Measurements from ENCODE around the gene ANKUB1.

The ANKUB1 gene

GRCh38 chr3:149752788-149753136, 39.6 kb downstream of the ANKUB1 start:
- no peak for DNase-seq

GRCh38 chr3:149752051-149752787, 40.1 kb downstream of the ANKUB1 start, which contains the start of gene COMMD2:
TSS of gene COMMD2 (minus strand) at chr3:149752489. CDS start at chr3:149752444, 45 bp downstream.
- peak; percentile 90 for DNase-seq

DNA sequence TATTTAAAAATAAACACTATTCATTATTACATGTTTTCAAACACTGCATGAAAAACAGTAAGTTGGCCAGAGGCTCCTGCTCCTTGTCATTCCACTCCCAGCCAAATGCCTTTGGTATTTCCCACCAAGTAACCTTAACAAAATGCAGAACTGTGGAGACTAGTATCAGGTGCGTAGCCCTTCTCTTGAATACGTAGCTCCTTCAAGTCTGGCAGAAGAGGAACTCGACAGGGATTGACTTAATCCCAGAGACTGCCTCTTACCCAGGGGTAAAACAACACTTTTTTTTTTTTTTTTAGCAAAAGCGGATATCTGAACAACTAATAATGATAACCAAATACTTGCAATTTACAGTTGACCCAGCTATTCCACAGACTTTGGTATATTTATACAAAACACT, 40.8 kb downstream of the ANKUB1 start:
- DNase-seq: no peak

GRCh38 chr3:149744606-149745005, 47.7 kb downstream of the ANKUB1 start:
- no peak for DNase-seq

DNA sequence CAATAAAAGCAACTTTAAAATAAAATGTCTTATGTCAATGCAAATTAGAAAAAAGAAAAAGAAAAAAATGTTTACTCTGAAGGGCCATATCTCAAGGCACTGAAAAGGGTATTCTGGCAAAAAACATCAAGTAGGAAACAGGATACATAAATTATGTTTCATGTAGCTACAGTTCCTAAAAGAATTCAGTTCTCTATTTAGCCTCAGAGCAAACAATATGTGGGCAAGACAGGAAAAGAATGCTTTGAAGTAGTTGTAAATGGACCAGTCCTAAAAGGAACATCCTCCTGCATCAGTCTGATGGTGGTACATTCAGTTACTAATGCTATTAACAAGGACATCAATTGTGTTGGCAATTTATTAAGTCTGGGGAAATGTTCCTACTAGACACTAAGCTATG, 48.2 kb downstream of the ANKUB1 start:
- DNase-seq: no peak

- no peak for DNase-seq
Observed at GRCh38 chr3:149739396-149739795, 53.0 kb downstream of the ANKUB1 start.

DNA sequence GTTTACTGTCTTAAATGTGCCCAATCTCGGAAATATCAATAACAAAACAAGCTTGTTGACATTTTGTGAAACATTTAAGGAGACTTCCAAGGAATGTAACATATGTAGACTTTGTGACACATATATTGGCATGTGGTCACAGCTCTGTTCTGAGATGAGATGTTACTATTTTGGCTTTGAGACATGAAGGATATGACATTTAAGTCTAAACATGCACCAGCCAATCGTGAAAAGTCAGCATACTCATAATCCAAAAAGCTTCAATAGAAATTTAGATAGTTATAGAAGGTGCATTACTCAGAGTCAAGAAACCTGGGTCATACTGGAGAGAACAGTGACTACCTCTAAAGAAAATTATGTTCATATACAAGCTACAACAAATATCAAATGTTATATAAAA, 53.5 kb downstream of the ANKUB1 start:
- no peak for DNase-seq

GRCh38 chr3:149736953-149737205, 55.5 kb downstream of the ANKUB1 start:
- DNase-seq: no peak

GRCh38 chr3:149736175-149736952, 56.0 kb downstream of the ANKUB1 start:
- no peak for DNase-seq

GRCh38 chr3:149732234-149732633, 60.1 kb downstream of the ANKUB1 start:
- DNase-seq: no peak

DNA sequence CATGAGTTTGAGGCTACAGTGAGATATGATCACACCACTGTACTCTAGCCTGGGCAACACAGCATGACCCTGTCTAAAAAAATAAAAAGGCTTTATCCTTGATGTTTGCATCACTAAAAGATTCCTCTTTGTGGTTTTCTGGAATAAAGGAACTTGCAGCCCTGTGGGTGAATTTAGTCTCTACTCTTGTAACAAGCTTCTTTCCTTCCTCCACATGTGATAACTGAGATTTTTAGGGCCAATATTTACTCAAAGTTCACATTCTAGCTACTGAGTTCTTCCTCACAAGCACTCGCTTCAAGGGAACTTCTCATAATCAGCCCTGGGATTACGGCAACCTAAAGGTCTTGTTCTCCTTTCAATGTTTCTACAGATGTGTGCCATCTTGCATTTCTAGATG, 64.7 kb downstream of the ANKUB1 start:
- no peak for DNase-seq

DNA sequence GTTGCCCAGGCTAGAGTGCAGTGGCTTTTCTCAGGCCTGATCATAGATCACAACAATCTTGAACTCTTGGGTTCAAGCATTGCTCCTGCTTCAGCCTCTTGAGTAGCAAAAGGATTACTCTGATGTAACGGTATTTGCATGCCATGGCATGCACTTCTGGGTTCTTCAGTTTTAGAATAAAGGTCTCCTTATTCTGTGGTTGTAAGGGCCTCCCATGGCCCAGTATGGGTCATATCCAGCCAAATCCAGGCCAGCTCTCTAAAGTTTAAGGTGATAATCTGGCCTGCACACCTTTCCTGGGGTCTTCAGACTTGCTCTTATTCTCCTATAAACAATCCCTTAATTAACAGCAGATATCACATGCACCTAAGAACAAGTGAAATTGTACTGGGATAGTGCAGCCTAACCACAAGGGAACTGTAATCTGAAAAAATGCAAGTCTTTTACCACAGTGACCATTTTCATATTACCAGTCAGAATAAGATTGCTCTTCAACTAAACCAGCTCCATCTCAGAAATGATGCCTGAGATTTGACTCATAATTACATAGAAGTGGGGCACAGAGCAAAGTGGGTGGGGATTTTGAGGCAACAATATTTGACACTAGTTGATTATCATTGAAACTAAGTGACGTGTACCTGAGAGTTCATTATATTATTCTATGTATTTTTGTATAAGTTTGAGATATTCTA, 65.5 kb downstream of the ANKUB1 start:
- DNase-seq: no peak

DNA sequence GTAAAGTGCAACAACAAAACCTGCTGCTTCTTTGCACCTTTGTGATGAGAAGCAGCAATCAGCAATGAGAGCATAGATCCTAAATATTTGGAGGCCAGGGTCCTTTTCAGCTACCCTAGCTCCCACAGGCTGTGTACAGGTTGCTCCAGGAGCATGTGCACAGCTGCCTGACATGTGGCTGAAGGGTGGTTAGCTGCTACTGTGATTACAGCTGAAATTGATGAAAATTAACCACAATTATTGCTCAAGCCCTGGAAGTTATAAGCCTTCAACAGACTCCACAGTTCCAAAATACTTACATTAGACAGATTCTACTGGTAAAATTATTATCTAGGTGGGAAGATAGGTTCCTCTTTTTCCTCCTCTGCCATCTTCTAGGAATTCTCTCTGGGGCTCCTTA, 68.6 kb downstream of the ANKUB1 start:
- DNase-seq: no peak

DNA sequence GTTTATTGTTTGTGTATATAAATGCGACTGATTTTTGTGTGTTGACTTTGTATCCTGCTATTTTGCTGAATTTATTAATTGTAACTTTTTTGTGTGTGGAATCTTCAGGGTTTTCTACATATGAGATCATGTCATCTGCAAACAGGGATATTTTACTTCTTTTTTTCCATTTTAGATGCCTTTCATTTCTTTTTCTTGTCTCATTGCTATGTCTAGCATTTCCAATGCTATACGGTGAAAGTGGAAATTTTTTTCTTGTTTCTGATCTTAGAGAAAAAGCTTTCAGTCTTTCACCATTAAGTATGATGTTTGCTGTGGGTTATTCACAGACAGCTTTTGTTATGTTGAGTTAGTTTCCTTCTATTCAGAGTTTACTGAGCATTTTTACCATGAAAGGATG, 71.4 kb downstream of the ANKUB1 start:
- DNase-seq: no peak

GRCh38 chr3:149717391-149718056, 74.8 kb downstream of the ANKUB1 start:
- peak; percentile 31 for DNase-seq

DNA sequence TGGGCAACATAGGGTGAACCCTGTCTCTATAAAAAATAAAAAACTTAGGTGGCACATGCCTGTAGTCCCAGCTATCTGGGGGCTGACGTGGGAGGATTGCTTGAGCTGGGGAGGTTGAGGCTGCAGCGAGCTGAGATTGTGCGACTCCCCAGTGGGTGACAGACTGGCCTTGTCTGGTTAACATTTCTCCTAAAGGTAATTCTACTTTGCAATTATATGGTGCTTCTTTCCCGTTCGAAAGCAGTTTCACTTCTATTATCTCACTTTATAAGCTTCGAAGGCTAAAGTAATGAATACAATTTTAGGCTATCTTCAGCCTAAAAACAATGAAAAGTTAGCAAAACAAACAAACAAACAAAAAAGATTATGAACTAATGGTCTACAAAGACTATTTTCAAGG, 75.4 kb downstream of the ANKUB1 start:
- DNase-seq: no peak

DNA sequence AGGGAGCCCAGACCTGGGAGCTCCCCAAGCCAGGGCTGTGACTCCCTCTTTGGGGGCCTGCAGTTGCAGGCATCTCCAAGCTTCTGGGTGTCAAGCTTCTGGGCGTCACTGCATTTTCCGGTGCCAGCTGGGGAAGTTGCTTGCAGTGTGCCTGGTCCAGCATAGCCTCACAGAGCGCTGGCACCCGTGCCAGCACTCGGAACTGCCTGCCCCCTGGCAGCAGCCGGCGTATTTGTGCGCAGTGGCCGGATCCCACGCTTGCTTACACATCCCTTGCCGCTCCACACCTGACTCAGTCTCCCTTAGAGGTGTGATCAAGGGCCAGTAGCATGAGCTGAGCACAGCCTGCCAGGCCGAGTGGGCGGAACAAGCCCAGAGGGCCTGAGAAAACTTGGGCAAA, 77.1 kb downstream of the ANKUB1 start:
- DNase-seq: no peak

DNA sequence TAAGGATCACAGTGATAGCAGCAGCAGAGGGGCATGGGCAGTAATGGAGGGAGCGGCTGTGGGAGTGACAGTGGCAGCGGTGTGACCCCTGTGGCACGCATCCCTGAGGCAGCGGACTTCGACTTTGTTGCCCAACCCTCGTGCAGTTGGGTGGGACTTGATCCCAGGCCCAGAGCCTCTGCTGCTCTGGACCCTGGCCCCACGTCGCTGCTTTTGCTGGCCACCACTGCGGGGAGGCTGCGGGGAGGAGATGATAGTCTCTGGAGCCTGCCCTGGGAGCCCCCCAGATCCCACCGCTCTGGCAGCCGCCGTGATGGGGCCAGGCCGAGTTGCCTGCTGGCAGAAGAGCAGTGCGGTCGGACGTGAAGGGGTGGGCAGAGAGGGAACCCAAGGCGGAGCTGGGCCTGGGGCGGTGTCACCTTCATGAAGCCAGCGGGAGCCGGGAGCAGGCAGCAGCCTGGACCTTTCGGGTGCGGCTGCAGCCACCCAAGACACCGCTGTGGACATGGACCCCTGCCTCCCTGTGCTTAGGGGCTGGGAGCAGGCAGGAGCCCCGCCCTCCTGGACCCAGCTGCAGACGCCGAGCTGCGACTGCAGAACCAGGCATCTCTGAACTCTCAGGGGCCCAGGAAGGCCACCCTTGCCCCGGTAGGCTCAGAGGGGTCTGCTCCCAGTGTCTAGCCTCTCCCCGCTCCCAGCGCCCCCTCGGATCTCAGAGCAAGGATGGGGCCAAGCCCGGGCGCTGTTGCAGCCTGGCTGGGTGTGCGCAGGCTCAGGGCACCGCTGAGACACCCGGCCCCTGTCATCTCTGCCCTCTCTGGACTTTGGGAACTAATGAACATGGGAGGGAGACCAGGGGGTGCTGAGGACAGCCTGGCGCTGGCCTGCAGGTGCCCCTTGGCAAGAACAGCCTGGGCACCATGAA, 78.4 kb downstream of the ANKUB1 start:
- DNase-seq: no peak

Data from DMS153 (cell line).